Hematopoietic multipotent progenitor cell (in vitro differentiated cells): ENCODE measurements around the gene FREY1. TPM values are rescaled to one million over a fixed set of nuclear protein-coding genes. Genes with fewer than 3 reads are reported as not detected.
A peak's percentile ranks its signal among the peaks of the same experiment; 100 is the strongest.
"Not testable (repeated sequence)": the region's sequence is repeated elsewhere in the genome, so short reads cannot be mapped to it uniquely, and the experiment has no call there.

ENCODE experiments used
- DNase-seq, 3 donors: peaks; one replicate each; pipeline ENCODE4 v3.0.0-alpha.2; 2011 to 2015; ENCODE audit warnings: low read depth in 2 of 3, low spot score in 2 of 3
- total RNA-seq: library from RNA; depleted of rRNA; stranded (reverse); fragments of >200 nt; gene quantifications from one replicate; pipeline ENCODE4 v1.2.3, GENCODE V29; 2012

Gene FREY1
- total RNA-seq, 1 donor: 5.7 TPM

GRCh38 chr11:45917623-45918330 lies 10.7 kb upstream of the FREY1 start, which contains the start of gene PEX16:
PEX16 (minus strand) TSS chr11:45917877; CDS start chr11:45917811, 66 bp downstream.
- DNase-seq: peak; percentile 87 to 99 (median 99)

GRCh38 chr11:45917286-45917622 lies 10.2 kb upstream of the FREY1 start:
- no peak for DNase-seq

- no peak for DNase-seq
Measured at GRCh38 chr11:45915446-45915845, 8.4 kb upstream of the FREY1 start.

- DNase-seq: no peak
Measured at GRCh38 chr11:45913942-45914635, 7.0 kb upstream of the FREY1 start.

GRCh38 chr11:45913514-45913913 lies 6.4 kb upstream of the FREY1 start:
- DNase-seq: no peak

GRCh38 chr11:45910623-45911022 lies 3.6 kb upstream of the FREY1 start:
- no peak for DNase-seq

GRCh38 chr11:45909594-45910475 lies 2.8 kb upstream of the FREY1 start:
- no peak for DNase-seq

- DNase-seq: no peak
Measured at GRCh38 chr11:45907911-45908370, 870 bp upstream of the FREY1 start.

GRCh38 chr11:45906096-45906682 lies 882 bp downstream of the FREY1 start:
- DNase-seq: no peak

GRCh38 chr11:45905576-45905975 lies 1.5 kb downstream of the FREY1 start:
- DNase-seq: not testable (repeated sequence)

- no peak for DNase-seq
Measured at GRCh38 chr11:45905095-45905494, 2.0 kb downstream of the FREY1 start.

GRCh38 chr11:45904309-45904915 lies 2.7 kb downstream of the FREY1 start:
- DNase-seq: no peak

- DNase-seq: no peak
Measured at GRCh38 chr11:45902452-45903380, 4.4 kb downstream of the FREY1 start.

GRCh38 chr11:45901626-45902025 lies 5.4 kb downstream of the FREY1 start:
- no peak for DNase-seq

GRCh38 chr11:45900916-45901617 lies 6.0 kb downstream of the FREY1 start:
- DNase-seq: no peak

- DNase-seq: not testable (repeated sequence)
Measured at GRCh38 chr11:45900175-45900800, 6.8 kb downstream of the FREY1 start.

GRCh38 chr11:45899448-45900174 lies 7.5 kb downstream of the FREY1 start:
- DNase-seq: peak in 2 of 3 donors; percentile 81

GRCh38 chr11:45899086-45899447 lies 8.0 kb downstream of the FREY1 start:
- no peak for DNase-seq
